LNCaP clone FGC (cell line): Measurements from ENCODE around the gene ERVK3-1.
"Not testable (repeated sequence)": the region's sequence is repeated elsewhere in the genome, so short reads cannot be mapped to it uniquely, and the experiment has no call there.

Source experiments
- DNase-seq: peaks from one replicate; pipeline ENCODE4 v3.0.0-alpha.2; 2011; ENCODE audit warnings: low read depth
- H3K4me3 ChIP-seq: 2 replicates; pipeline ENCODE4 v1.5.1; 2011; ENCODE audit warnings: mild to moderate bottlenecking, low read depth, low read length, control low read depth
- CTCF ChIP-seq: IDR thresholded peaks from 2 replicates; pipeline ENCODE4 v1.5.1; 2012; ENCODE audit warnings: mild to moderate bottlenecking; ENCODE audit not compliant: control insufficient read depth, insufficient read depth; ENCODE audit errors: extremely low read depth

Gene ERVK3-1

GRCh38 chr19:58304748-58305064 is 471 bp upstream of the ERVK3-1 start:
- TF ChIP-seq CTCF, result no peak
- H3K4me3 ChIP-seq, result peak overlapping the region; percentile 95
- no peak for DNase-seq

- no peak for DNase-seq
- H3K4me3 ChIP-seq, result peak overlapping the region; percentile 95
- TF ChIP-seq CTCF, result no peak
Observed at GRCh38 chr19:58305932-58306323, 751 bp downstream of the ERVK3-1 start.

GRCh38 chr19:58307736-58308135 is 2.6 kb downstream of the ERVK3-1 start:
- no peak overlapping the region for H3K4me3 ChIP-seq
- no peak for DNase-seq
- no peak for TF ChIP-seq CTCF

GRCh38 chr19:58310685-58311084 is 5.5 kb downstream of the ERVK3-1 start:
- H3K4me3 ChIP-seq, DNase-seq: not testable (repeated sequence)

- H3K4me3 ChIP-seq, result no peak overlapping the region
- no peak for DNase-seq
- TF ChIP-seq CTCF, result no peak
Observed at GRCh38 chr19:58311345-58311865, 6.2 kb downstream of the ERVK3-1 start.

- no peak for DNase-seq
- no peak overlapping the region for H3K4me3 ChIP-seq
- no peak for TF ChIP-seq CTCF
Observed at GRCh38 chr19:58315580-58315979, 10.4 kb downstream of the ERVK3-1 start.

- DNase-seq, result peak; percentile 32
- H3K4me3 ChIP-seq, result no peak overlapping the region
- no peak for TF ChIP-seq CTCF
Observed at GRCh38 chr19:58317476-58318072, 12.4 kb downstream of the ERVK3-1 start.
